GM12865 (cell line): ENCODE results near the gene TMEM130.

Experiments used
- DNase-seq: peaks from one replicate; pipeline ENCODE4 v3.0.0; 2010; ENCODE audit warnings: low read depth
- H3K4me3 ChIP-seq: 2 replicates; pipeline ENCODE4 v1.5.1; 2011; ENCODE audit warnings: mild to moderate bottlenecking, low read depth, low read length, control low read depth
- CTCF ChIP-seq: IDR thresholded peaks from 2 replicates; pipeline ENCODE4 v1.5.1; 2011; ENCODE audit warnings: low read length, control low read depth, low read depth, inconsistent platforms; ENCODE audit not compliant: insufficient read depth; ENCODE audit errors: missing control alignments

Gene TMEM130

GRCh38 chr7:98837630-98837972 lies 32.2 kb downstream of the TMEM130 start:
- no peak overlapping the region for H3K4me3 ChIP-seq
- TF ChIP-seq CTCF, result no peak
- no peak for DNase-seq

- no peak overlapping the region for H3K4me3 ChIP-seq
- peak; percentile 75 for TF ChIP-seq CTCF
- peak; percentile 56 for DNase-seq
Observed at GRCh38 chr7:98836811-98837629, 32.8 kb downstream of the TMEM130 start.

GRCh38 chr7:98834949-98835348 lies 34.9 kb downstream of the TMEM130 start:
- TF ChIP-seq CTCF, result no peak
- no peak overlapping the region for H3K4me3 ChIP-seq

GRCh38 chr7:98833022-98833421 lies 36.8 kb downstream of the TMEM130 start:
- no peak for DNase-seq
- no peak for TF ChIP-seq CTCF
- H3K4me3 ChIP-seq, result no peak overlapping the region

More at GRCh38 chr7:98834949-98835348, 34.9 kb downstream of the TMEM130 start:
- no peak for DNase-seq

GRCh38 chr7:98831641-98832221 lies 38.1 kb downstream of the TMEM130 start:
- peak; percentile 40 for DNase-seq
- peak; percentile 56 for TF ChIP-seq CTCF
- no peak overlapping the region for H3K4me3 ChIP-seq

- TF ChIP-seq CTCF, result no peak
- H3K4me3 ChIP-seq, result no peak overlapping the region
- no peak for DNase-seq
Observed at GRCh38 chr7:98830972-98831548, 38.8 kb downstream of the TMEM130 start.

- TF ChIP-seq CTCF, result no peak
- DNase-seq, result no peak
- H3K4me3 ChIP-seq, result no peak overlapping the region
Observed at GRCh38 chr7:98828368-98828767, 41.4 kb downstream of the TMEM130 start.
